SK-N-SH (cell line): ENCODE measurements around the gene CDC34. TPM values are rescaled to one million over a fixed set of nuclear protein-coding genes. Genes with fewer than 3 reads are reported as not detected.

ENCODE experiments used
- CTCF ChIA-PET: fragments of 300-600, 350-600 bp; formaldehyde crosslinking; extraction: SDS; loops from one replicate; lab custom pipeline; 2021; lab: Yijun Ruan, JAX
- POLR2A ChIA-PET: fragments of 350-600 bp; sonication (Branson Sonifier 250); formaldehyde crosslinking; extraction: SDS; loops from one replicate; lab custom pipeline; 2020; ENCODE audit warnings: antibody characterized with exemption, inconsistent platforms; lab: Yijun Ruan, JAX
- DNase-seq: peaks from one replicate; pipeline ENCODE4 v3.0.0; 2012
- H2AFZ ChIP-seq: fragments of 200-600 bp; sonication (generic); 2 replicates; pipeline ENCODE4 v1.8.1; 2016; ENCODE audit warnings: antibody characterized with exemption, mild to moderate bottlenecking, low read depth
- H3F3A ChIP-seq: fragments of 200-600 bp; sonication (generic); replicated peaks from 2 replicates; pipeline ENCODE3; 2016; ENCODE audit warnings: antibody characterized with exemption, mild to moderate bottlenecking; ENCODE audit not compliant: insufficient read depth
- H3K27ac ChIP-seq, 2 experiments: fragments of 200-500 bp in 1 of 2; fragments of 200-600 bp in 1 of 2; sonication (Bioruptor generic) in 1 of 2; sonication (generic), shearing (Covaris generic) in 1 of 2; 2 replicates each; pipeline versions ENCODE4 v1.5.1 to v1.6.1; 2014 to 2016; ENCODE audit warnings: low read depth in 2 of 2, inconsistent platforms in 1 of 2, low read length in 1 of 2, mild to moderate bottlenecking in 1 of 2, mixed read lengths in 1 of 2
- H3K27me3 ChIP-seq: fragments of 200-600 bp; sonication (generic), shearing (Covaris generic); 2 replicates; pipeline ENCODE4 v1.6.1; 2016; ENCODE audit warnings: mixed run types; ENCODE audit not compliant: insufficient read depth
- H3K36me3 ChIP-seq, 2 experiments: fragments of 200-500 bp in 1 of 2; fragments of 200-600 bp in 1 of 2; sonication (Bioruptor generic) in 1 of 2; sonication (generic) in 1 of 2; replicated peaks in 1 of 2; 2 replicates each; pipeline versions ENCODE3 to v1.5.1; 2014 to 2016; ENCODE audit warnings: low read length in 1 of 2, mild to moderate bottlenecking in 1 of 2; ENCODE audit not compliant: insufficient read depth in 2 of 2, control insufficient read depth in 1 of 2
- H3K4me1 ChIP-seq, 2 experiments: fragments of 200-500 bp in 1 of 2; fragments of 200-600 bp in 1 of 2; sonication (Bioruptor generic) in 1 of 2; sonication (generic), shearing (Covaris generic) in 1 of 2; 2 replicates each; pipeline versions ENCODE4 v1.5.1 to v1.6.1; 2014 to 2016; ENCODE audit warnings: low read depth in 1 of 2, low read length in 1 of 2, mixed run types in 1 of 2; ENCODE audit not compliant: insufficient read depth in 2 of 2, control insufficient read depth in 1 of 2
- H3K4me2 ChIP-seq: fragments of 200-600 bp; sonication (generic), shearing (Covaris generic); 2 replicates; pipeline ENCODE4 v1.6.1; 2017; ENCODE audit warnings: mixed run types
- H3K4me3 ChIP-seq, 2 experiments: fragments of 200-500 bp in 1 of 2; fragments of 200-600 bp in 1 of 2; sonication (Bioruptor generic) in 1 of 2; sonication (generic), shearing (Covaris generic) in 1 of 2; 2 replicates each; pipeline versions ENCODE4 v1.5.1 to v1.8.1; 2014 to 2016; ENCODE audit warnings: low read depth in 2 of 2, inconsistent platforms in 1 of 2, low read length in 1 of 2, mild to moderate bottlenecking in 1 of 2, mixed read lengths in 1 of 2, moderate library complexity in 1 of 2
- H3K79me2 ChIP-seq: fragments of 200-600 bp; sonication (generic); 2 replicates; pipeline ENCODE4 v1.8.1; 2017; ENCODE audit warnings: mild to moderate bottlenecking; ENCODE audit not compliant: insufficient read depth
- H3K9ac ChIP-seq: fragments of 200-600 bp; sonication (generic); 2 replicates; pipeline ENCODE4 v1.6.1; 2017; ENCODE audit warnings: mixed run types
- H3K9me2 ChIP-seq: fragments of 200-600 bp; sonication (generic); 2 replicates; pipeline ENCODE4 v1.6.1; 2017; ENCODE audit warnings: mixed run types
- H3K9me3 ChIP-seq: fragments of 200-600 bp; sonication (generic); 2 replicates; pipeline ENCODE4 v1.6.1; 2017; ENCODE audit warnings: mixed run types, mild to moderate bottlenecking, moderate library complexity
- H4K20me1 ChIP-seq: fragments of 200-600 bp; sonication (generic); 2 replicates; pipeline ENCODE4 v1.6.1; 2017; ENCODE audit warnings: mild to moderate bottlenecking, mixed run types; ENCODE audit not compliant: insufficient read depth
- CHD2 ChIP-seq: fragments of 150-350 bp; IDR thresholded peaks from 2 replicates; pipeline ENCODE4 v1.6.1; 2018; ENCODE audit warnings: low read length; ENCODE audit not compliant: partially characterized antibody
- ELF1 ChIP-seq: IDR thresholded peaks from 2 replicates; pipeline ENCODE4 v1.4.0; 2012
- EP300 ChIP-seq, 2 experiments: IDR thresholded peaks; 2 replicates each; pipeline versions ENCODE4 v1.4.0 to v1.6.1; 2012; ENCODE audit warnings: borderline replicate concordance in 1 of 2, low read depth in 1 of 2, low read length in 1 of 2
- FOSL2 ChIP-seq: IDR thresholded peaks from 2 replicates; pipeline ENCODE4 v1.4.0; 2012; ENCODE audit warnings: low read depth, mild to moderate bottlenecking, moderate library complexity, borderline replicate concordance
- FOXM1 ChIP-seq: IDR thresholded peaks from 2 replicates; pipeline ENCODE4 v1.4.0; 2012; ENCODE audit warnings: low read depth, mild to moderate bottlenecking
- GABPA ChIP-seq: IDR thresholded peaks from 2 replicates; pipeline ENCODE4 v1.4.0; 2012; ENCODE audit warnings: low read depth, mild to moderate bottlenecking
- MXI1 ChIP-seq: IDR thresholded peaks from 2 replicates; pipeline ENCODE4 v1.6.1; 2012; ENCODE audit warnings: mild to moderate bottlenecking, low read depth, low read length, improper control_type of control experiment
- NRF1 ChIP-seq: IDR thresholded peaks from 2 replicates; pipeline ENCODE4 v1.6.1; 2012; ENCODE audit warnings: low read depth, mild to moderate bottlenecking, low read length
- POLR2AphosphoS5 ChIP-seq: IDR thresholded peaks from 2 replicates; pipeline ENCODE4 v1.6.1; 2012; ENCODE audit warnings: low read depth, low read length
- RCOR1 ChIP-seq: fragments of 150-350 bp; IDR thresholded peaks from 2 replicates; pipeline ENCODE4 v1.6.1; 2017; ENCODE audit warnings: antibody characterized with exemption, low read length
- RFX5 ChIP-seq: IDR thresholded peaks from 2 replicates; pipeline ENCODE4 v1.6.1; 2012; ENCODE audit warnings: mild to moderate bottlenecking, improper control_type of control experiment, low read length
- SIN3A ChIP-seq: IDR thresholded peaks from 2 replicates; pipeline ENCODE4 v1.6.1; 2012; ENCODE audit warnings: low read depth, mild to moderate bottlenecking, low read length, moderate library complexity, borderline replicate concordance
- TAF1 ChIP-seq: IDR thresholded peaks from 2 replicates; pipeline ENCODE4 v1.6.1; 2012; ENCODE audit warnings: low read depth, mild to moderate bottlenecking, low read length, moderate library complexity, borderline replicate concordance
- TCF12 ChIP-seq: IDR thresholded peaks from 2 replicates; pipeline ENCODE4 v1.4.0; 2012
- WGBS: methylation state at CpG from one replicate; pipeline ENCODE4 v1.1.6; 2017; ENCODE audit warnings: low lambda C conversion rate; 5-methylcytosine and 5-hydroxymethylcytosine counted together
- polyA plus RNA-seq, 3 experiments: library from polyadenylated mRNA; depleted of rRNA; stranded (reverse); fragments of >200 nt; gene quantifications; 2 replicates each; pipeline ENCODE4 v1.2.3, GENCODE V29; 2012
- TF ChIP-seq, protein P1 (sequence below): IDR thresholded peaks from 2 replicates; pipeline ENCODE4 v1.4.0; 2012; ENCODE audit warnings: low read depth
- TF ChIP-seq, protein P2 (sequence below): fragments of 200-600 bp; sonication (generic); IDR thresholded peaks from 2 replicates; pipeline ENCODE4 v1.6.1; 2017; ENCODE audit warnings: antibody characterized with exemption, mild to moderate bottlenecking, moderate library complexity

Gene CDC34
- polyA plus RNA-seq, 1 of the 3 experiments (the other 2 are of a cell fraction) = 96.7 TPM

DNA sequence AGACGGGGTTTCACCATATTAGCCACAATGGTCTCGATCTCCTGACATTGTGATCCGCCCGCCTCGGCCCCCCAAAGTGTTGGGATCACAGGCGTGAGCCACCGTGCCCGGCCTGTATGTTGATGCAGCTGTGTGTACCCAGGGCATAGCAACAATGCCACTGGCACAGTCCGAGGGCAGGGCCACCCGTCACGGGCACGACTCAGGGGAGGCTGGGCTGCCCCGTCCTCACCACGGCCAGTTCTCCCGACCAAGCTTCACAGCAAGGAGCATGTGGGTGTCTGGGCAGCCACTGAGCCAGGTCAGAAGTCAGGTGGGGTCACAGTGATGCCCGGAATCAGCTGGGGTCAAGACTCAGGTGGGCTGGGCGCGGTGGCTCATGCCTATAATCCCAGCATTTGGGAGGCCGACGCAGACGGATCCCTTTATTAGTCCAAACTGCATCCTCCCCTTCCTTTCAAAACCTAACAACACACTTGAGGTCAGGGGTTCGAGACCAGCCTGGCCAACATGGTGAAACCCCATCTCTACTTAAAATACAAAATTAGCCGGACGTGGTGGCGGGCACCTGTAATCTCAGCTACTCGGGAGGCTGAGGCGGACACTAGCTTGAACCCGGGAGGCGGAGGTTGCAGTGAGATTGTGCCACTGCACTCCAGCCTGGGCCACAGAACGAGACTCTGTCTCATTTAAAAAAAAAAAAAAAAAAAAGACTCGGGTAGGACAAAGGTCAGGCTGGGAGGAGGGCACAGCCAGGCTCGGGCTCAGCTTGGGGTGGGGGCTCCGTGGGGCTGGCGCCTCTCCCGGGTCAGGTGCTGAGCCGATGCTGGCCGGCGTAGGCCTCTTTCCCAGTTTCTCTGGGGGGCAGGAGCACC is 1.2 kb upstream of the CDC34 start:
- Histone ChIP-seq H3K79me2 (peaks cover 32% of the 10 kb centered on the region), H3K36me3 (peaks cover 0 to 4% of the 10 kb centered on the region in 2 experiments), H3K4me1 (peaks cover 11 to 19% of the 10 kb centered on the region in 2 experiments; a peak in 2 of 4 replicates), H4K20me1 (peaks cover 30% of the 10 kb centered on the region), H3K4me3 (peak overlapping the region; percentile 73 to 75), H3K27me3 (no peaks in the 10 kb centered on the region), H2AFZ (peak overlapping the region; percentile 63; the same call in 1 of the 2 replicates), H3K4me2 (peak overlapping the region; percentile 85), H3K9me2 (no peaks in the 10 kb centered on the region), H3K9ac (peak overlapping the region; percentile 86; the same call in 1 of the 2 replicates), H3K9me3 (no peaks in the 10 kb centered on the region), H3K27ac (peak overlapping the region; percentile 80 to 95), H3F3A (no peaks in the 10 kb centered on the region)
- CTCF ChIA-PET = interaction anchor here (0.6 to 6.2 kb wide), 9 partner anchors 8 to 202 kb away, joined by 3 to 56 read pairs (median 4); no protein-coding TSS in a partner anchor
- 61% methylated on average over 19 of the region's 38 CpGs for WGBS
- DNase-seq = no peak
- POLR2A ChIA-PET = interaction anchor here (0.7 to 2.4 kb wide), 6 partner anchors 12 to 91 kb away, joined by 3 to 11 read pairs (median 5); no protein-coding TSS in a partner anchor
- TF ChIP-seq NRF1 (no peak), ELF1 (no peak), EP300 (IDR thresholded peaks at IDR 0.05; ENCODE audit: borderline replicate concordance in 1 of 2, low read depth in 1 of 2, low read length in 1 of 2) (no peak), RFX5 (no peak), FOSL2 (no peak)

DNA sequence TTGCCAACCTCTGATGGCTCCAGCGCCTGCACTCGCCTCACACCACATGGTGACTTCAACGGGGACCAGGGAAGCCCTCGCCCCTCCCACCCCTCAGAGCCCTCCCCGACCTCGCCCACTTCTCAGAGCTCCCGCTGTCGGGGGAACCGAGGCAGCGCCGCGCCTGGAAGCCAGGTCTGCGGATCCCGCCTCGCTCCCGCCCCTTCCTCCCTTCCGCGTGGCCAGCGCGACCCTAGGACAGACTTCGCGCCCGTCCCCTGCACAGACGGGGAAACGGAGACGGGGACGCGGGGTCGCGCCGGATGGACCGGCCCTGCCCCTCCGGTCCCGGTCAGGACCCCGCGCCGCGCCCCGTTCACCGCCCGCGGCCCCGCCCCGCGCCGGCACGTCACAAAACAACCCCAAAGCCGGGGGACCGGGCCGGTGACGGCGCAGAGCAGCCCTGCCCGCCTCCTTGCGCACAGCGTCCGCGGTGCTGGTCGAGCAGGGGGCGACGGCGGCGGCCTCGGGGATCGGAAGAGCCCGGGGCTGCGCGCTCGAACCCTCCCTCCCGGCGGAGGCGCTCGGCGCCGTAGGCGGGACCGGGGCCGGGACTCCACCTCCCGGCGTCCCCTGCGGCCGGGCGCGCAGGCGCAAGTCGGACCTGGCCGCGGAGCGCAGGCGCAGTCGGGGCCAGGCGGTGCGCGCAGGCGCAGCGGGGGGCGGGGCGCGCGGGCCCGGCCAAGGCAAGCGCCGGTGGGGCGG is 379 bp upstream of the CDC34 start:
- peak; percentile 99 for DNase-seq
- TF ChIP-seq, protein P1, sequence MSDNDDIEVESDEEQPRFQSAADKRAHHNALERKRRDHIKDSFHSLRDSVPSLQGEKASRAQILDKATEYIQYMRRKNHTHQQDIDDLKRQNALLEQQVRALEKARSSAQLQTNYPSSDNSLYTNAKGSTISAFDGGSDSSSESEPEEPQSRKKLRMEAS = peak; percentile 75
- peak; percentile 97 for TF ChIP-seq NRF1
- peak; percentile 86 for TF ChIP-seq MXI1
- TF ChIP-seq GABPA = peak; percentile 31; the same call in 1 of the 2 replicates
- TF ChIP-seq POLR2AphosphoS5 = peak; percentile 34
- no peak for TF ChIP-seq FOXM1
- no peak for TF ChIP-seq CHD2
- no peak for TF ChIP-seq ELF1
- TF ChIP-seq SIN3A = no peak
- TF ChIP-seq, protein P2, sequence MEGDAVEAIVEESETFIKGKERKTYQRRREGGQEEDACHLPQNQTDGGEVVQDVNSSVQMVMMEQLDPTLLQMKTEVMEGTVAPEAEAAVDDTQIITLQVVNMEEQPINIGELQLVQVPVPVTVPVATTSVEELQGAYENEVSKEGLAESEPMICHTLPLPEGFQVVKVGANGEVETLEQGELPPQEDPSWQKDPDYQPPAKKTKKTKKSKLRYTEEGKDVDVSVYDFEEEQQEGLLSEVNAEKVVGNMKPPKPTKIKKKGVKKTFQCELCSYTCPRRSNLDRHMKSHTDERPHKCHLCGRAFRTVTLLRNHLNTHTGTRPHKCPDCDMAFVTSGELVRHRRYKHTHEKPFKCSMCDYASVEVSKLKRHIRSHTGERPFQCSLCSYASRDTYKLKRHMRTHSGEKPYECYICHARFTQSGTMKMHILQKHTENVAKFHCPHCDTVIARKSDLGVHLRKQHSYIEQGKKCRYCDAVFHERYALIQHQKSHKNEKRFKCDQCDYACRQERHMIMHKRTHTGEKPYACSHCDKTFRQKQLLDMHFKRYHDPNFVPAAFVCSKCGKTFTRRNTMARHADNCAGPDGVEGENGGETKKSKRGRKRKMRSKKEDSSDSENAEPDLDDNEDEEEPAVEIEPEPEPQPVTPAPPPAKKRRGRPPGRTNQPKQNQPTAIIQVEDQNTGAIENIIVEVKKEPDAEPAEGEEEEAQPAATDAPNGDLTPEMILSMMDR = no peak
- no peak for TF ChIP-seq TCF12
- peak; percentile 12; the same call in 1 of the 2 replicates for TF ChIP-seq TAF1
- no peak for TF ChIP-seq RCOR1
- peaks cover 0 to 8% of the 10 kb centered on the region in 2 experiments for H3K36me3 ChIP-seq
- H3F3A ChIP-seq = no peaks in the 10 kb centered on the region
- H3K9me2 ChIP-seq = no peaks in the 10 kb centered on the region
- peaks cover 11 to 19% of the 10 kb centered on the region in 2 experiments; a peak in 2 of 4 replicates for H3K4me1 ChIP-seq
- peaks cover 38% of the 10 kb centered on the region for H4K20me1 ChIP-seq
- peak overlapping the region; percentile 86 for H3K9ac ChIP-seq
- peak overlapping the region; percentile 73 to 75 for H3K4me3 ChIP-seq
- peak overlapping the region; percentile 63; the same call in 1 of the 2 replicates for H2AFZ ChIP-seq
- H3K27me3 ChIP-seq = no peaks in the 10 kb centered on the region
- H3K27ac ChIP-seq = peak overlapping the region; percentile 80 to 95
- H3K9me3 ChIP-seq = no peaks in the 10 kb centered on the region
- 3% methylated on average over 40 of the region's 103 CpGs for WGBS
- ChIA-PET POLR2A (interaction anchor here (1.0 to 2.4 kb wide), 6 partner anchors 11 to 58 kb away, joined by 3 to 11 read pairs (median 6); partner anchors contain the start of gene BSG), CTCF (interaction anchor here (0.6 to 6.2 kb wide), 9 partner anchors 9 to 147 kb away, joined by 3 to 56 read pairs (median 8); partner anchors contain the start of gene TPGS1)
- peaks cover 39% of the 10 kb centered on the region for H3K79me2 ChIP-seq
- peak overlapping the region; percentile 85 for H3K4me2 ChIP-seq
